HL-60 (cell line): ENCODE results near the gene DUS2.

ENCODE experiments used
- CTCF ChIP-seq: IDR thresholded peaks from one replicate; pipeline ENCODE4 v1.5.1; 2011; ENCODE audit warnings: low read length, control low read depth, inconsistent platforms; ENCODE audit not compliant: insufficient read depth
- GABPA ChIP-seq: IDR thresholded peaks from 2 replicates; pipeline ENCODE4 v1.6.1; 2012; ENCODE audit warnings: low read depth
- POLR2AphosphoS5 ChIP-seq: IDR thresholded peaks from 2 replicates; pipeline ENCODE4 v1.6.1; 2012; ENCODE audit warnings: low read depth
- SPI1 ChIP-seq: IDR thresholded peaks from 2 replicates; pipeline ENCODE4 v1.6.1; 2012; ENCODE audit warnings: low read depth, mild to moderate bottlenecking, borderline replicate concordance

GRCh38 chr16:68094614-68094934, 71.5 kb downstream of the DUS2 start:
- TF ChIP-seq POLR2AphosphoS5 (no peak), CTCF (no peak), GABPA (no peak), SPI1 (no peak)
